GM21717 (cell line): Measurements from ENCODE around the gene HBG1.
"Not testable (repeated sequence)": the region's sequence is repeated elsewhere in the genome, so short reads cannot be mapped to it uniquely, and the experiment has no call there.

Experiments
- ATAC-seq: cut with Tn5 transposase; IDR thresholded peaks from one replicate; pipeline ENCODE4 v1.9.1; 2021; ENCODE audit warnings: mild to moderate bottlenecking, moderate library complexity; ENCODE audit not compliant: unreplicated experiment

HBG1 gene

DNA sequence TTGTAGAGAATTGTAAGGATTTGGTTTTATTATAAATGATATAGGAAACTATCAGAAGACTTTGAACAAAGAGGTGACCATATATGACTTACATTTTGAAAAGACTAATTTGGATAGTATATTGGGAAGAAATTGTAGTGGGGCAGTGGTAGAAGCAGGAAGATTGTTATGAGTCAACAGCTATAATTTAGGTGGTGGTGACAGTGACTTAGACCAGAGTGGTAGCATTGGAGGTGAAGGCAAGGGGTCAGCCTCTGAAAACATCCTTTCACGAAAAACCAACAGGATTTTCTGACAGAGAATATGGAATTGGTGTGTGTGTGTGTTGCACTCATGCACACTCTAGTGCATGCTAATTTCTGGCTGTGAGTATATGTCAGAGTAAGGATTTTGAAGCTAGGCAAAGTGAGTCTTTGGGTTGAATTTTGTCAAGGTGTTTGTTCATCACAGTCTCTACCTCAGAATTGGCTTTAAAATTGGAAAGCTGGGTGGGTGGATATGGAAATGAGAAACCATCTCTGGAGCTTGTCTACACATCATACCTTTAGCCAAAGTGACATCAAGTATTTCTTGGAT lies 28.2 kb upstream of the HBG1 start:
- no peak for ATAC-seq

DNA sequence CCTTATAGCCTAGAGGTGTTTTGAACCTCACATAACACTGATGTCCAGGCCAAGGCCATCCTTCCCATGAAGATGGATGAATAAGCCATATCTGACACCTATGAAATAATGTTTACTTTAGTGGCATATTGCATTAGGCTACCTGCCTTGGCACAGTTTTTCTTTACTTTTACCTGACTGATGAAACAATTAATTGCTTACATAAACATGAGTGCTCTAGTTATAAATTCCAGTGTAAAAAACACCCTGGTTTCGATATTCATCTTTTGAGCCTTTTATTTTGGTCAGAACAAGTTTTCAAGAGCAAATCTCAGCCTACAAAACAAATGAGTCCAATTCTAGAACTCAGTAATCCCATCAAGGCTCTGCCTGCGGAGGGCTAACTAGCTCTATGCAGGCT lies 27.0 kb upstream of the HBG1 start:
- ATAC-seq = no peak

DNA sequence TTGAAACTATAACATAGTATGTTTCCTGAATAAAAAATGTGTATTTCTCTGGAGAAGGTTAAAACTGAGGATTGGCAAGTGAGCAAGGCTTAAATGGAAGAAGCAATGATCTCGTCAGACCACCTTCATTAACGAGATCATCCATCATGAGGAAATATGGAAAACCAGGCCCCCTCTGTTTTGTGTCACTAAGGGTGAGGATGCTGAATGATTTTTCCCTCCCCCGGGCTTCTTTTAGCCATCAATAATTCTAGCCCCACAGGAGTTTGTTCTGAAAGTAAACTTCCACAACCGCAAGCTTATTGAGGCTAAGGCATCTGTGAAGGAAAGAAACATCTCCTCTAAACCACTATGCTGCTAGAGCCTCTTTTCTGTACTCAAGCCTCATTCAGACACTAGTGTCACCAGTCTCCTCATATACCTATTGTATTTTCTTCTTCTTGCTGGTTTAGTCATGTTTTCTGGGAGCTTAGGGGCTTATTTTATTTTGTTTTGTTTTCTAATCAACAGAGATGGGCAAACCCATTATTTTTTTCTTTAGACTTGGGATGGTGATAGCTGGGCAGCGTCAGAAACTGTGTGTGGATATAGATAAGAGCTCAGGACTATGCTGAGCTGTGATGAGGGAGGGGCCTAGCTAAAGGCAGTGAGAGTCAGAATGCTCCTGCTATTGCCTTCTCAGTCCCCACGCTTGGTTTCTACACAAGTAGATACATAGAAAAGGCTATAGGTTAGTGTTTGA lies 25.9 kb upstream of the HBG1 start:
- no peak for ATAC-seq

DNA sequence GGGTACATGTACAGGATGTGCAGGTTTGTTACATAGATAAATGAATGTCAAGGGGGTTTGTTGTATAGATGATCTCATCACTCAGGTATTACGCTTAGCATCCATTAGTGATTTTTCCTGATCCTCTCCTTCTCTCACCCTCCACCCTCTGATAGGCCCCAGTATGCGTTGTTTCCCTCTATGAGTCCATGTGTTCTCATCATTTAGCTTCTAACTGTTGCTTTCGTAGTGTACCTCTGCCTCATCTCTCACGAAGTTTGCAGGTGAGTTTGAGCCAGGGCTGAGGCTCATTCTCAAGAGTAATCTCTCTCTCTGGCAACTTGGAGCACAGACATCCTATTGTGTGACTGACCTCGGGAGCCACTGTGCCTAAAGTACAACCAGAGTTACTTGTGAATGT lies 24.7 kb upstream of the HBG1 start:
- no peak for ATAC-seq

DNA sequence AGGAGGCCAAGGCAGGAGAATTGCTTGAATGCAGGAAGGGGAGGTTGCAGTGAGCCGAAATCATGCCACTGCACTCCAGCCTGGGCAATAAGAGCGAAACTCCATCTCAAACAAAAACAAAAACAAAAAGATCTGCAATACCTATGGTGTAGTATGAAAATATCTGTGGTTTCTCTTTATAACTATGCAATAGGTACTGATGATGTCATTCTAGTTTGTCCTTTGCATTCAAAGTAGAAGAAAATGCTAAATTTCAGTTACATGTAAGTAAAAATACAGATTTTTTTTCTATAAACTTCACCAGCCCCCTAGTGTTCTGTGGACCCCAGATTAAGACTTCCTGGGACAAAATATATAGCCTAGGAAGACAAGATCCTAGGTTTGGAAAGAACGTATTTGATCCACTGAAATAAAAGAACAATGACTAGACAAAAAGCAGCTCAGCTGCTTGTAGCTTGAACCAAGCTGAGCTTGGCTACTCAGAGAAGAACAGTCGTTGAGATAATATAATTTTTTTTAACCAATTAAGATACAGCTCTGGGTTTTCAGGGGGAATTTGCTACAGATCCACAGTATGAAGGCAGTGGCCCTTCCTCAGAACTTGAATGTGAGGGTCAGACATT lies 22.8 kb upstream of the HBG1 start:
- ATAC-seq = no peak

DNA sequence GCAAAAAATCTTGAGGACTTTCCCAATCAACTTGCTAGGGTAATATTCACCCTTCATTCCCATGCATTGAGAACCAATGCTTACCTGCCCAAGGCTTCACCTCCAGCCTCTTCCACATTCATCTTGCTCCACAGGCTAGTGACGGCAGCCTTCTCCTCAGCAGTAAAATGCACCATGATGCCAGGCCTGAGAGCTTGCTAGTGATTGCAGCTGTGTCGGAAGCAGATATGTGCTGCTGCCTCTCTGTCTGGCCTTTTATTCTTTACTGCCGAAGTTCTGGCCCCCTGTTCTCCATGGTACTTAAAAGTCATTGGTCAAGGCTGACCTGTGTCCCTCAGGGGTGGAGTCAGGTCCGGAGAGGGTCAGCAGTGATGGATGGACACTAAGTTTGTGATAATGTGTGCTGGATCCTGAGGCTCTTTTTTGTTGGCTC lies 20.1 kb upstream of the HBG1 start, which contains the start of gene HBE1:
Gene HBE1 (minus strand): TSS at position 231 of the 433 bp plus-strand sequence. CDS start 55 bp downstream, at position 176.
- no peak for ATAC-seq

DNA sequence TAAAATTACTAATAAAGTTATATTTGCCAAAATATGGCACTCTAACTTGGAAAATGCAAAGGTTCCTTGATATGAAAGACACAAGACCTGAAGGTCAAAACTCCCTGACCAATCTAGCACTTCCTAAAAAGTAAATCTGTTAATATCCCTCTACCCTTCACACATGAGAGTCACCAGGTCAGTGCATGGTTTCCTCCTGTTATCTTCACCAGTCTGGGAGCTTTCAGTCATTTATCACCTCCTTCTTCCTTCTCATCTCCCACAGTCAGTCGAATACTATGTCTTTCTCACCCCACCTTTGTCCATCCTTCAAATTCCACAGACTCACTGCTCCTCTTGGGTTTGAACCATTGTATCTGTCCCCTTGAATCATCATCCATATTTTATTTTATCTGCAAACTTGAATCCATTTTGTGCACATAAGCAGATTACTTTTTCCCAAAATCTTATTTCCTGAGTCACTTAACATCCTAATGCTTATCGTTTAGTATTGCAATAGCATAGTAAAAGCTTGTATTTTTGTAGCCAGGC lies 17.4 kb upstream of the HBG1 start:
- ATAC-seq = no peak

DNA sequence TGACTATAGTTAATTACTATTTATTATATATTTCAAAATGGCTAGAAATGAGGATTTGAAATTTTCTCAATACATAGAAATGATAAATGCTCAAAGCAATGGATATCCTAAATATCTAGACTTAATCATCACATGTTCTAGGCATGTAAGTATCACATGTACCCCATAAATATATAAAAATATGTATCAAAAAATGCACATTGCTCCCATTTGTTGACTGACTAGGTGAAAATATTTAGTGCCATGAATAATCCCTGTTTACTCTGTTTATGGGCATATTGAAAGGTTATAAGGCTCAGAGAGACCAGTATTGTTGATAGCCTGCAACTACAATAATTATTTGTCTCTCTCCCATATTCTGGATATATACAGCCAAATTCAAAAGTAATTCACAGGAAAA lies 17.0 kb upstream of the HBG1 start:
- no peak for ATAC-seq

DNA sequence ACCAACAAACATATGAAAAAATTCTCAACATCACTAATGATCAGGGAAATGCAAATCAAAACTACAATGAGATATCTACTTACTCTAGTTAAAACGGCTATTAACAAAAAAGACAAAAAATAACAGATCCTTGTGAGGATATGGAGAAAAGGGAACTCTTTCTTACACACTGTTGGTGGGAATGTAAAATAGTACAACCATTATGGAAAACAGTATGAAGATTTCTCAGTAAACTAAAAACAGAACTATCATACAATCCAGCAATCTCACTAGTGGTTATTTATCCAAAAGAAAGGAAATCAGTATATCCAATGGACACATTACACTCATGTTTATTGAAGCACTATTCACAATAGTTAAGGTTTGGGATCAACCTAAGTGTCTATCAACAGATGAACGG lies 16.2 kb upstream of the HBG1 start:
- ATAC-seq = no peak

DNA sequence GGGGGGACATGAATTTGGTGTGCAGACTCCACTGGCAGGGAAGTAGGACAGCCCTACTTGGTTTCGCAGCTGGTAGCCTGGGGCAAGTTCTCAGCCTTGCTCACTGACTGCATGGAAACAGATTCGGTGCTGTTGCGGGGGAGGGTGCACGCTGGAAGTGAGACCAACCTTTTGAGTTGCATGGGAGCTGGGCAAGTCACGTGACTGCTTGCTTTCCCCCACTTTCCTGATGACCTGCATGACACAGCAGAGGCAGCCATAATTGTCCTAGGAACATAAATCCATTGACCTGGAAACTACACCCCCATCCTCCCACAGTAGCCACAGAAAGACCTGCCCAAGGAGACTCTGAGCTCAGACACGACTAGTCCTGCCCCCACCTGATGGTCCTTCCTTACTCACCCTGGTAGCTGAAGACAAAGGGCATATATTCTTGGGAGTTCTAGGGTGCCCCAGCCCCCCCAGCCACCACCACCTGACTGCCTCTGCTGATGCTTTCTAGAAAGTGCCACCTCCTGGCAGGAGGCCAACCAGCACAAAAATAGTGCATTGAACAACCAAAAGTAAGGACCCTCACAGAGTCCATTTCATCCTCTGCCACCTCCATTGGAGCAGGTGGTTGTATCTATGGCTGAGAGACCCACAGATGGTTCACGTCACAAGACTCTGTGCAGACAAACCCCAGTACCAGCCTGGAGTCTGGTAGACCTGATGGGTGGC lies 9.0 kb upstream of the HBG1 start:
- ATAC-seq = no peak

DNA sequence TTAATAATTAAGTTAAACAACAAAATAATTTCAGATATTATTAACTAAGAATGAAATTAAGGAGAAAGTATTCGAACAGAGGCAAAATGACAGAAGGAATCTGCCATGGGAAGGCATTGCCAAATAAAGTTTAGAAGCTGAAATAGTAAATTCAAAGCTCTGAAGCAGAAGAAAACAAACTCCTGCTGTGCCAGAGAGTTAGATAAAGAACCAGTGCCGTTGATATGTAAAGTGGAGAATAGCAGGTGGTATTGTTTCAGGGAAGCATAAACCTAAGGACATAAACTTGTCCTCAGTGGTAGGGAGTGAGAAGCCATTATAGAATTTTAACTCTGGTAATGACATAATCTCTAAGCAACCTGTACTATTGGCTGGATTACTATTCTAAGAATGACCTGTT lies 7.6 kb upstream of the HBG1 start:
- no peak for ATAC-seq

DNA sequence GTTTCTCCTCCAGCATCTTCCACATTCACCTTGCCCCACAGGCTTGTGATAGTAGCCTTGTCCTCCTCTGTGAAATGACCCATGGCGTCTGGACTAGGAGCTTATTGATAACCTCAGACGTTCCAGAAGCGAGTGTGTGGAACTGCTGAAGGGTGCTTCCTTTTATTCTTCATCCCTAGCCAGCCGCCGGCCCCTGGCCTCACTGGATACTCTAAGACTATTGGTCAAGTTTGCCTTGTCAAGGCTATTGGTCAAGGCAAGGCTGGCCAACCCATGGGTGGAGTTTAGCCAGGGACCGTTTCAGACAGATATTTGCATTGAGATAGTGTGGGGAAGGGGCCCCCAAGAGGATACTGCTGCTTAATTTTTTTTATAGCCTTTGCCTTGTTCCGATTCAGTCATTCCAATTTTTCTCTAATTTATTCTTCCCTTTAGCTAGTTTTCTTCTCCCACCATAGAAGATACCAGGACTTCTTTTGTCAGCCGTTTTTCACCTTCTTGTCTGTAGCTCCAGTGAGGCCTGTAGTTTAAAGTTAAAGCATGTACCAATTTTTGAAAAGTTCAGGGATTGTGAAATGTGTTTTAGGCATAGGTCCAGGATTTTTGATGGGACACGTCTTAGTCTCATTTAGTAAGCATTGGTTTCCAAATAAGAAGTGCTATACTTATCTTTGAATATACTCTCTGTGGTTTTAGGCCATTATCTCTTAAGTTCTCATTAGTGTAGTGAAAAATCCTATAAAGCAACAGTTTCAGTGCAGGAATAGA lies 5.2 kb upstream of the HBG1 start, which contains the start of gene HBG2:
Gene HBG2 (minus strand): TSS at position 136 of the 768 bp plus-strand sequence. CDS start 53 bp downstream, at position 83.
- ATAC-seq = not testable (repeated sequence)

DNA sequence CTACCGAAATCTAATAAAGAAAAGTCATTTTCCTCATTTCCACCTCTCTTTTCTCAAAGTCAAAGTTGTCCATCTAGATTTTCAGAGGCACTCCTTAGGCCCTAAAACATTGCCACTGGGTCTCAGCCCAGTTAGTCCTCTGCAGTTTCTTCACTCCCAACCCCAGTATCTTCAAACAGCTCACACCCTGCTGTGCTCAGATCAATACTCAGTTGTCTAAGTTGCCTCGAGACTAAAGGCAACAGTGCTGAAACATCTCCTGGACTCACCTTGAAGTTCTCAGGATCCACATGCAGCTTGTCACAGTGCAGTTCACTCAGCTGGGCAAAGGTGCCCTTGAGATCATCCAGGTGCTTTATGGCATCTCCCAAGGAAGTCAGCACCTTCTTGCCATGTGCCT lies 4.4 kb upstream of the HBG1 start:
- not testable (repeated sequence) for ATAC-seq

DNA sequence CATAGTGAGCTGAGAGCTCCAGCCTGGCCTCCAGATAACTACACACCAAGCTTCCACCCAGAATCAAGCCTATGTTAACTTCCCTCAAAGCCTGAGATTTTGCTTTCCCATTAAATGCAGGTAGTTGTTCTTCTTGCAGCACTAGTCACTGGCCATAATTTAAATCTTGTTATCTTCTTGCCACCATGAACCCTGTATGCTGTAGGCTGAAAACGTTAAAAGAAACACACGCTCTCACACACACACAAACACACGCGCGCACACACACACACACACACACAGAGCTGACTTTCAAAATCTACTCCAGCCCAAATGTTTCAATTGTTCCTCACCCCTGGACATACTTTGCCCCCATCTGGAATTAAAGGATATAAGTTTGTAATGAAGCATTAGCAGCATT lies 3.8 kb upstream of the HBG1 start:
- not testable (repeated sequence) for ATAC-seq

DNA sequence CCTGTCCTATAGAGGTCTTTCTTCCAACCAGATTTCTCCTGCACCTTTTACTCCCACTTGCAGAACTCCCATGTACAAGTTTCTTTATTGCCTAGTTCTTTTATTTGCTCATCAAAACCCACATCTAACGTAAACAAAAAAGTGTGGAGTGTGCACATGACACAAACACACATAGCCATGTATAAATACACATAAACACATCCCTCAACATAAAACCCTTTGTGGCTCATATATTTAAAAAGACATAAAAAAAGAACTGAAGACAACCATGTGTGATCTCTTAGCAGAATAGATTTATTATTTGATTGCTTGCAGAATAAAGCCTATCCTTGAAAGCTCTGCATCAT lies 3.2 kb upstream of the HBG1 start:
- ATAC-seq = no peak

DNA sequence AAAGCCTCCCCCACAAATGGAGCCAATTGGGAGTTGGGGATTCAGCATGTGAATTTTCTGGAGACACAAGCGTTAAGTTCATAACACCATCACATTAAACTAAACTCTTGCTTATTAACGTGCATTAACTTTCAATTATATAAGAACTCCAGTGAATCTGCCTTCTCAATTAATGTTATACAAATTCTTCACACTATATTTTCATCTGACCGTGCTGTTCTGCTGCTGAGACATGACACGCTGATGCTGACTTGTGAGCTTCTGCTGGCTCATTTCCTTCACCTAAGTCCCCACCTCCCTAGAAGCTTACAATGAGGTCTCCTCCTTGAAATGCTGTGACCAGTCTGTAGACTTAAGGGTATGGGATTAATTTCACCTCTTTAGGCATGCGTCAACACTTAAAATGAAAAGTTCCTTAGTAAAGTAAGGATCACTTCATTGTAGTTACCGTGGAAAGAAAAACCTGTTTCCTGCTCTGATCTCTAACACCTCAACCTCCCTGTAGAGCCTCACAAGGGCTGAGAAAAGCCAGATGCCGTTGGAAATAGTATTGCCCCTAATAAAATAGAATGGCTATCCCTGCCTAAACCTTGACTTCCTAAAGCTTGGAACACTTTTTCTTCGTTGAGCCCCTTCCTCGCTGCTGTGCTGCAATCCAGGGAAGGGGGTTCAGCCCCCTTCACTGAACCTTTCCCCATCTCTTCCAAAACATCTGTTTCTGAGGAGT lies 2.7 kb upstream of the HBG1 start:
- no peak for ATAC-seq

DNA sequence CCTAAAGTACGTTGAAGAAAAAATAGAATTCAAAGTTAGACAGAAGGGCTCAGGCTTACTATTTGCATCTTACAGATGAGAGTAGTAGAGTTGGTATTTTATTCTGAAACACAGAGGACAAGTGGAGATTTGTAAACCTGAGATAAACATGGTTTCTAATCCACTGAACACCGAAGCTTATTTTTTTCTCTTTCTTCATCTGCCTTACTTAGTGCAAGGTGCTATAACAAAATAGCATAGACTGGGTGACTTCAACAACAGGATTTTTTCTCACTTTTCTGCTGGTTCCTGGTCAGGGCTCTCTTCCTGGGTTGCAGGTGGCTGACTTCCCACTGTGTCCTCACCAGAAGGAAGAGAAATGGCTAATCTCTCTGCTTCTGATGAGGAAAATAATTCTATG lies 2.1 kb upstream of the HBG1 start:
- ATAC-seq = no peak

DNA sequence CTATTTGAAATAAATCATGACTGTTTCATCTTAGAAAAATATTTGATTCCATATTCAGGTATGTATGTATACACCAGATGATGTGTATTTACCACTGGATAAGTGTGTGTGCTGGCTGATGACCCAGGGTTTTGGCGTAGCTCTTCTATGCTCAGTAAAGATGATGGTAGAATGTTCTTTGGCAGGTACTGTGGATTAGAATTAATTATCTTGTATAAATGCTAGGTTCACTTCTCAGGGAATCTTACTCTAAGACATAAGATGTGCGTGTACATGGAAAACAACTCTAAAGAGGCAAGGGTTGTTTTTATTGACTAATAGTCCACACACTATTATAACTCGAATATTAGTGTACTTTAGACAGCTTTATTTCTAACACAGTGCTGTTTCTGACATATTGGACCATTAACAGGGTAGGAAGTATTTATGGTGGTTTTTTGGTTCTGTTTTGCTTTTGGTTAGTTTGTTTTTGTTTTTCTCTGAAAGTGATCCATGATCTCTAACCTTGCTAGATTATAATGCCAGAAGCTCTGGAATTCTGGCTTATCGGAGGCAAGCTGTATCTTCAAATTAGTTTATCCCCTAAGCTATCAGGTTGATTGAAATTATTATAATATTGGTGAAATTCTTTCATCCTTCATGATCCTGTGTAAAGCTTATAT lies 1.0 kb upstream of the HBG1 start:
- no peak for ATAC-seq

DNA sequence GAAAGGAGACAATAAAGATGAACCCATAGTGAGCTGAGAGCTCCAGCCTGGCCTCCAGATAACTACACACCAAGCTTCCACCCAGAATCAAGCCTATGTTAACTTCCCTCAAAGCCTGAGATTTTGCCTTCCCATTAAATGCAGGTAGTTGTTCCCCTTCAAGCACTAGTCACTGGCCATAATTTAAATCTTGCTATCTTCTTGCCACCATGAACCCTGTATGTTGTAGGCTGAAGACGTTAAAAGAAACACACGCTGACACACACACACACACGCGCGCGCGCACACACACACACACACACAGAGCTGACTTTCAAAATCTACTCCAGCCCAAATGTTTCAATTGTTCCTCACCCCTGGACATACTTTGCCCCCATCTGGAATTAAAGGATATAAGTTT lies 1.2 kb downstream of the HBG1 start:
- ATAC-seq = not testable (repeated sequence)
